Neuronal stem cell (in vitro differentiated cells): ENCODE results near the gene KSR2.

ENCODE experiments used
- DNase-seq: peaks from one replicate; pipeline ENCODE4 v3.0.0-alpha.2; 2013; ENCODE audit warnings: low spot score
- H2AFZ ChIP-seq: one replicate; pipeline ENCODE4 v1.6.1; 2013; ENCODE audit warnings: mild to moderate bottlenecking, low read length, inconsistent platforms
- H2AK5ac ChIP-seq: 2 replicates; pipeline ENCODE4 v1.6.1; 2013; ENCODE audit warnings: low read depth, mild to moderate bottlenecking, inconsistent platforms, low read length, moderate library complexity, mixed read lengths
- H2BK120ac ChIP-seq: 2 replicates; pipeline ENCODE4 v1.6.1; 2013; ENCODE audit warnings: low read depth, mild to moderate bottlenecking, inconsistent platforms, low read length, moderate library complexity, mixed read lengths
- H2BK12ac ChIP-seq: one replicate; pipeline ENCODE4 v1.6.1; 2013; ENCODE audit warnings: low read length, inconsistent platforms
- H2BK15ac ChIP-seq: 2 replicates; pipeline ENCODE4 v1.6.1; 2013; ENCODE audit warnings: mild to moderate bottlenecking, low read length, inconsistent platforms, mixed read lengths
- H2BK5ac ChIP-seq: one replicate; pipeline ENCODE4 v1.6.1; 2013; ENCODE audit warnings: inconsistent platforms, mild to moderate bottlenecking, low read length, moderate library complexity
- H3K14ac ChIP-seq: one replicate; pipeline ENCODE4 v1.6.1; 2013; ENCODE audit warnings: low read length, inconsistent platforms
- H3K18ac ChIP-seq: 2 replicates; pipeline ENCODE4 v1.6.1; 2013; ENCODE audit warnings: low read length, inconsistent platforms
- H3K23ac ChIP-seq: 2 replicates; pipeline ENCODE4 v1.6.1; 2013; ENCODE audit warnings: low read depth, mild to moderate bottlenecking, mixed read lengths, low read length, inconsistent platforms; ENCODE audit not compliant: poor library complexity
- H3K27ac ChIP-seq: replicated peaks from 3 replicates; pipeline ENCODE4 v1.5.1; 2013; ENCODE audit warnings: low read length, inconsistent platforms
- H3K27me3 ChIP-seq, 3 experiments: 2 replicates each; pipeline ENCODE4 v1.6.1; 2013; ENCODE audit warnings: low read length in 3 of 3, mild to moderate bottlenecking in 2 of 3, inconsistent platforms in 1 of 3, low read depth in 1 of 3, mixed read lengths in 1 of 3, moderate library complexity in 1 of 3; ENCODE audit not compliant: control insufficient read depth in 3 of 3, insufficient read depth in 3 of 3
- H3K36me3 ChIP-seq, 2 donors: replicated peaks in 1 of 2; 2 replicates each; pipeline ENCODE4 v1.6.1; 2013; ENCODE audit warnings: low read length in 2 of 2; ENCODE audit not compliant: control insufficient read depth in 2 of 2, insufficient read depth in 2 of 2
- H3K4ac ChIP-seq: 2 replicates; pipeline ENCODE4 v1.6.1; 2013; ENCODE audit warnings: inconsistent platforms, mild to moderate bottlenecking, low read length, moderate library complexity
- H3K4me1 ChIP-seq, 2 donors: 1 replicate in 1 of 2; 2 replicates in 1 of 2; pipeline ENCODE4 v1.6.1; 2013; ENCODE audit warnings: low read length in 2 of 2, low read depth in 1 of 2; ENCODE audit not compliant: control insufficient read depth in 2 of 2, insufficient read depth in 1 of 2
- H3K4me2 ChIP-seq: one replicate; pipeline ENCODE4 v1.6.1; 2013; ENCODE audit warnings: mild to moderate bottlenecking, low read length, inconsistent platforms; ENCODE audit not compliant: insufficient read depth, poor library complexity, severe bottlenecking
- H3K4me3 ChIP-seq, 2 donors: 2 replicates each; pipeline ENCODE4 v1.5.1; 2013; ENCODE audit warnings: low read length in 2 of 2, mild to moderate bottlenecking in 2 of 2, inconsistent platforms in 1 of 2, moderate library complexity in 1 of 2
- H3K79me1 ChIP-seq: one replicate; pipeline ENCODE4 v1.6.1; 2013; ENCODE audit warnings: low read depth, mild to moderate bottlenecking, inconsistent platforms, low read length, moderate library complexity
- H3K9ac ChIP-seq: one replicate; pipeline ENCODE4 v1.6.1; 2013; ENCODE audit warnings: mild to moderate bottlenecking, low read depth, low read length, inconsistent platforms; ENCODE audit not compliant: poor library complexity
- H3K9me3 ChIP-seq, 2 donors: replicated peaks in 1 of 2; 2 replicates each; pipeline versions ENCODE3 to v1.6.1; 2013; ENCODE audit warnings: low read length in 2 of 2, mild to moderate bottlenecking in 2 of 2, inconsistent platforms in 1 of 2, low read depth in 1 of 2, mixed read lengths in 1 of 2, moderate library complexity in 1 of 2; ENCODE audit not compliant: control insufficient read depth in 2 of 2, insufficient read depth in 1 of 2
- H4K8ac ChIP-seq: one replicate; pipeline ENCODE4 v1.6.1; 2013; ENCODE audit warnings: low read depth, mild to moderate bottlenecking, inconsistent platforms, low read length, moderate library complexity
- H4K91ac ChIP-seq: one replicate; pipeline ENCODE4 v1.6.1; 2013; ENCODE audit warnings: low read length, low read depth, mild to moderate bottlenecking, inconsistent platforms; ENCODE audit not compliant: poor library complexity
- WGBS, 2 donors: extraction: QIAGEN DNeasy Blood & Tissue Kit; methylation state at CpG; one replicate each; pipeline ENCODE4 v1.1.7; 2013; ENCODE audit warnings: missing lambda C conversion rate in 2 of 2, mixed read lengths in 1 of 2; ENCODE audit not compliant: insufficient read length in 2 of 2, insufficient replicate concordance in 1 of 2; ENCODE audit errors: extremely low coverage in 2 of 2; 5-methylcytosine and 5-hydroxymethylcytosine counted together

The KSR2 gene

DNA sequence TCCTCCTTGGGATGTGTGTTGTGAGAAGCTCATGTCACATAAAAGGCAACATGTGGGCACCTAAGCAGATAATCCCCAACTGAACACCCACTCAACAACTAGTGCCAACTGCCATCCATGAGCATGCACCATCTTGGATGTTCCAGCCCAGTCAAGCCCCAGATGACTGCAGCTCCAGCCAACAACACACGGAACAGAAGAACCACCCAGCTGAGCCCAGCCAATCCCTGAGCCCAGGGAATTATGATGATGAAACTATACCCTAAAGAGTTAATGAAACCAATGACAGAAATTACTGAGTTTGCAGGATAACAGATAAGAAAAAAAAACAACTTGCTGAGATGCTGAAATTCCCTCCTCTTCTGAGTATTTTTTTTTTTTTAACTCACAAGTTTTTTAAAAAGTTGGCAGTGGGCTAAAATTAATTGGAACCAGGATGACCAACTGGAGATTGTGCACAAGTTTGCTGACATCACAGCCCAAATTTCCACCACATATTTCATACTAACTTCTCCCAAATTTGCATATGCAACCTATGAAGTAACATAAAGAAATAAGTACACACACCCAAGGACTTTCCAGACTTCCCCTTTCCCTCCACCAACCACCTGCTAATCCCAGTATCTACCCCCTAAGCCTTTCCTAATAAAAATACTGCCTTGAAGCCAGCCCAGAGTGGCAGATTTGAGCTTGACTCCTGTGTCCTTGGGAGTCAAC is 124.5 kb downstream of the KSR2 start:
- Histone ChIP-seq H2BK120ac (no peak overlapping the region), H4K91ac (no peak overlapping the region), H2AK5ac (no peak overlapping the region), H3K4me3 (no peak overlapping the region), H3K14ac (no peak overlapping the region), H2BK5ac (no peak overlapping the region), H3K23ac (no peak overlapping the region), H3K9me3 (peaks cover 0 to 3% of the 10 kb centered on the region in 2 donors), H3K36me3 (no peaks in the 10 kb centered on the region), H3K9ac (no peak overlapping the region), H3K27ac (no peak overlapping the region), H3K79me1 (no peaks in the 10 kb centered on the region), H3K4me2 (no peak overlapping the region), H2BK15ac (no peak overlapping the region), H3K18ac (no peak overlapping the region), H3K27me3 (peaks cover 0 to 7% (median 0%) of the 10 kb centered on the region in 3 experiments), H3K4me1 (peaks cover 0 to 4% of the 10 kb centered on the region in 2 donors), H2AFZ (no peak overlapping the region), H2BK12ac (no peak overlapping the region), H4K8ac (no peak overlapping the region), H3K4ac (no peak overlapping the region)
- no CpG with 5 or more reads among the region's 1 CpG for WGBS, 2 donors
- DNase-seq = no peak

GRCh38 chr12:117842630-117843029 is 126.2 kb downstream of the KSR2 start:
- Histone ChIP-seq H2AK5ac (no peak overlapping the region), H3K4me1 (peaks cover 0 to 5% of the 10 kb centered on the region in 2 donors), H4K91ac (no peak overlapping the region), H2BK12ac (no peak overlapping the region), H3K79me1 (no peaks in the 10 kb centered on the region), H3K4me3 (no peak overlapping the region), H3K4me2 (no peak overlapping the region), H3K4ac (no peak overlapping the region), H3K14ac (no peak overlapping the region), H4K8ac (no peak overlapping the region), H3K9ac (no peak overlapping the region), H2BK120ac (no peak overlapping the region), H3K18ac (no peak overlapping the region), H3K9me3 (peaks cover 0 to 3% of the 10 kb centered on the region in 2 donors), H2AFZ (no peak overlapping the region), H2BK5ac (no peak overlapping the region), H2BK15ac (no peak overlapping the region), H3K36me3 (no peaks in the 10 kb centered on the region), H3K27ac (no peak overlapping the region), H3K23ac (no peak overlapping the region), H3K27me3 (peaks cover 0 to 4% (median 0%) of the 10 kb centered on the region in 3 experiments)
- no CpG with 5 or more reads among the region's 4 CpGs for whole genome bisulfite sequencing, 2 donors
- DNase-seq = no peak

- Histone ChIP-seq H3K27me3 (peaks cover 0 to 3% (median 0%) of the 10 kb centered on the region in 3 experiments), H4K8ac (no peak overlapping the region), H3K9me3 (peaks cover 0 to 3% of the 10 kb centered on the region in 2 donors), H2BK12ac (no peak overlapping the region), H3K4me3 (no peak overlapping the region), H2AFZ (no peak overlapping the region), H3K4ac (no peak overlapping the region), H3K9ac (no peak overlapping the region), H2BK120ac (no peak overlapping the region), H3K4me2 (no peak overlapping the region), H3K36me3 (no peaks in the 10 kb centered on the region), H3K4me1 (peaks cover 0 to 6% of the 10 kb centered on the region in 2 donors), H2AK5ac (no peak overlapping the region), H2BK15ac (no peak overlapping the region), H3K18ac (no peak overlapping the region), H3K27ac (no peak overlapping the region), H3K23ac (no peak overlapping the region), H3K14ac (no peak overlapping the region), H3K79me1 (no peaks in the 10 kb centered on the region), H4K91ac (no peak overlapping the region), H2BK5ac (no peak overlapping the region)
- WGBS, 2 donors = no CpG with 5 or more reads among the region's 2 CpGs
- DNase-seq = no peak
Observed at GRCh38 chr12:117842220-117842619, 126.6 kb downstream of the KSR2 start.

GRCh38 chr12:117837737-117838050 is 131.1 kb downstream of the KSR2 start:
- no CpG with 5 or more reads among the region's 3 CpGs for WGBS, 2 donors
- Histone ChIP-seq H2BK120ac (no peak overlapping the region), H3K27me3 (peaks cover 0 to 20% (median 0%) of the 10 kb centered on the region in 3 experiments), H3K36me3 (no peaks in the 10 kb centered on the region), H3K18ac (no peak overlapping the region), H3K4me2 (no peak overlapping the region), H2AK5ac (no peak overlapping the region), H2AFZ (no peak overlapping the region), H2BK5ac (no peak overlapping the region), H3K4me3 (no peak overlapping the region), H3K4ac (no peak overlapping the region), H3K23ac (no peak overlapping the region), H3K27ac (no peak overlapping the region), H3K9me3 (no peaks in the 10 kb centered on the region), H3K14ac (no peak overlapping the region), H4K91ac (no peak overlapping the region), H3K9ac (no peak overlapping the region), H4K8ac (no peak overlapping the region), H2BK12ac (no peak overlapping the region), H3K79me1 (no peaks in the 10 kb centered on the region), H2BK15ac (no peak overlapping the region), H3K4me1 (peaks cover 0 to 3% of the 10 kb centered on the region in 2 donors)
- DNase-seq = no peak
